Effector memory CD8-positive, alpha-beta T cell (primary cell): ENCODE measurements around the gene WNK2.
A peak's percentile ranks its signal among the peaks of the same experiment; 100 is the strongest.

ENCODE experiments used
- ATAC-seq: fragments of 150-1000 bp; cut with Tn5 transposase; replicated peaks from 2 replicates; pipeline ENCODE4 v1.10.0; 2021; ENCODE audit warnings: mild to moderate bottlenecking, moderate library complexity
- DNase-seq, 3 experiments: peaks; one replicate each; pipeline ENCODE4 v3.0.0; 2021
- H3K27ac Mint-ChIP-seq, 2 donors: one replicate each; pipeline ENCODE4 v1.8.0; 2022; ENCODE audit warnings: mild to moderate bottlenecking in 2 of 2, mixed read lengths in 2 of 2, moderate library complexity in 2 of 2
- H3K27me3 Mint-ChIP-seq, 2 donors: one replicate each; pipeline ENCODE4 v1.8.0; 2022; ENCODE audit warnings: mixed read lengths in 2 of 2
- H3K36me3 Mint-ChIP-seq: one replicate; pipeline ENCODE4 v1.8.0; 2022; ENCODE audit warnings: mild to moderate bottlenecking, moderate library complexity, mixed read lengths; ENCODE audit not compliant: insufficient read depth
- H3K4me1 Mint-ChIP-seq, 2 donors: one replicate each; pipeline ENCODE4 v1.8.0; 2022; ENCODE audit warnings: low read depth in 2 of 2, mixed read lengths in 2 of 2
- H3K4me3 Mint-ChIP-seq, 2 donors: one replicate each; pipeline ENCODE4 v1.8.0; 2022; ENCODE audit warnings: mild to moderate bottlenecking in 2 of 2, mixed read lengths in 2 of 2, moderate library complexity in 2 of 2
- H3K9me3 Mint-ChIP-seq, 2 donors: one replicate each; pipeline ENCODE4 v1.8.0; 2022; ENCODE audit warnings: mixed read lengths in 2 of 2

The WNK2 gene

GRCh38 chr9:93170571-93170970 is 13.4 kb upstream of the WNK2 start:
- no peak for ATAC-seq
- Mint-ChIP-seq H3K4me3 (no peak overlapping the region), H3K36me3 (peaks cover 6% of the 10 kb centered on the region), H3K9me3 (no peaks in the 10 kb centered on the region), H3K4me1 (peaks cover 8 to 9% of the 10 kb centered on the region in 2 donors), H3K27ac (no peak overlapping the region), H3K27me3 (peaks cover 0 to 8% of the 10 kb centered on the region in 2 donors)
- no peak for DNase-seq

- no peak for DNase-seq
- H3K9me3 Mint-ChIP-seq, result no peaks in the 10 kb centered on the region
- H3K4me3 Mint-ChIP-seq, result no peak overlapping the region
- H3K27ac Mint-ChIP-seq, result no peak overlapping the region
- H3K36me3 Mint-ChIP-seq, result peaks cover 6% of the 10 kb centered on the region
- peaks cover 0 to 8% of the 10 kb centered on the region in 2 donors for H3K27me3 Mint-ChIP-seq
- ATAC-seq, result no peak
- peaks cover 8 to 9% of the 10 kb centered on the region in 2 donors for H3K4me1 Mint-ChIP-seq
Observed at GRCh38 chr9:93171261-93171990, 12.5 kb upstream of the WNK2 start.

GRCh38 chr9:93172666-93173364 is 11.1 kb upstream of the WNK2 start:
- H3K4me3 Mint-ChIP-seq, result no peak overlapping the region
- no peak for DNase-seq
- no peak overlapping the region for H3K27ac Mint-ChIP-seq

GRCh38 chr9:93173365-93174051 is 10.4 kb upstream of the WNK2 start:
- H3K4me3 Mint-ChIP-seq, result no peak overlapping the region
- ATAC-seq, result no peak
- peak overlapping the region in 1 of 2 donors; percentile 63 for H3K27ac Mint-ChIP-seq

More at GRCh38 chr9:93172666-93173364, 11.1 kb upstream of the WNK2 start:
- peaks cover 6% of the 10 kb centered on the region for H3K36me3 Mint-ChIP-seq
- ATAC-seq, result no peak
- peaks cover 8 to 9% of the 10 kb centered on the region in 2 donors for H3K4me1 Mint-ChIP-seq
- no peaks in the 10 kb centered on the region for H3K9me3 Mint-ChIP-seq
- peaks cover 0 to 14% of the 10 kb centered on the region in 2 donors for H3K27me3 Mint-ChIP-seq

GRCh38 chr9:93174976-93175375 is 9.0 kb upstream of the WNK2 start:
- Mint-ChIP-seq H3K27me3 (peaks cover 16 to 36% of the 10 kb centered on the region in 2 donors), H3K27ac (no peak overlapping the region), H3K4me1 (peaks cover 4% of the 10 kb centered on the region in 2 donors), H3K4me3 (no peak overlapping the region), H3K36me3 (peaks cover 6% of the 10 kb centered on the region), H3K9me3 (no peaks in the 10 kb centered on the region)
- no peak for DNase-seq
- ATAC-seq, result no peak

More at GRCh38 chr9:93173365-93174051, 10.4 kb upstream of the WNK2 start:
- peaks cover 1 to 21% of the 10 kb centered on the region in 2 donors for H3K27me3 Mint-ChIP-seq
- no peaks in the 10 kb centered on the region for H3K9me3 Mint-ChIP-seq
- no peak for DNase-seq
- peaks cover 8 to 9% of the 10 kb centered on the region in 2 donors for H3K4me1 Mint-ChIP-seq
- H3K36me3 Mint-ChIP-seq, result peaks cover 6% of the 10 kb centered on the region

GRCh38 chr9:93177676-93178075 is 6.3 kb upstream of the WNK2 start:
- H3K27ac Mint-ChIP-seq, result no peak overlapping the region

GRCh38 chr9:93178851-93179786 is 4.8 kb upstream of the WNK2 start:
- H3K4me1 Mint-ChIP-seq, result peaks cover 4 to 8% of the 10 kb centered on the region in 2 donors
- peaks cover 46 to 66% of the 10 kb centered on the region in 2 donors for H3K27me3 Mint-ChIP-seq
- ATAC-seq (no peak), DNase-seq (no peak)
- H3K36me3 Mint-ChIP-seq, result no peaks in the 10 kb centered on the region
- H3K4me3 Mint-ChIP-seq, result no peak overlapping the region
- H3K27ac Mint-ChIP-seq, result no peak overlapping the region
- H3K9me3 Mint-ChIP-seq, result no peaks in the 10 kb centered on the region

More at GRCh38 chr9:93177676-93178075, 6.3 kb upstream of the WNK2 start:
- no peak for DNase-seq
- H3K27me3 Mint-ChIP-seq, result peaks cover 35 to 63% of the 10 kb centered on the region in 2 donors
- peaks cover 5% of the 10 kb centered on the region for H3K36me3 Mint-ChIP-seq
- ATAC-seq, result no peak
- no peaks in the 10 kb centered on the region for H3K9me3 Mint-ChIP-seq
- no peak overlapping the region for H3K4me3 Mint-ChIP-seq
- H3K4me1 Mint-ChIP-seq, result peaks cover 0 to 4% of the 10 kb centered on the region in 2 donors

- ATAC-seq (no peak), DNase-seq (no peak)
- Mint-ChIP-seq H3K4me3 (no peak overlapping the region), H3K9me3 (no peaks in the 10 kb centered on the region), H3K4me1 (peaks cover 4 to 9% of the 10 kb centered on the region in 2 donors), H3K27ac (no peak overlapping the region), H3K27me3 (peaks cover 49 to 73% of the 10 kb centered on the region in 2 donors), H3K36me3 (no peaks in the 10 kb centered on the region)
Observed at GRCh38 chr9:93180938-93181337, 3.0 kb upstream of the WNK2 start.

- H3K27ac Mint-ChIP-seq, result no peak overlapping the region
- no peaks in the 10 kb centered on the region for H3K36me3 Mint-ChIP-seq
- H3K27me3 Mint-ChIP-seq, result peaks cover 57 to 82% of the 10 kb centered on the region in 2 donors
- H3K4me1 Mint-ChIP-seq, result peaks cover 4 to 9% of the 10 kb centered on the region in 2 donors
- no peaks in the 10 kb centered on the region for H3K9me3 Mint-ChIP-seq
- H3K4me3 Mint-ChIP-seq, result no peak overlapping the region
- no peak for ATAC-seq
- DNase-seq, result no peak
Observed at GRCh38 chr9:93181672-93182435, 2.1 kb upstream of the WNK2 start.

- H3K27ac Mint-ChIP-seq, result no peak overlapping the region
- H3K27me3 Mint-ChIP-seq, result peaks cover 64 to 85% of the 10 kb centered on the region in 2 donors
- H3K36me3 Mint-ChIP-seq, result no peaks in the 10 kb centered on the region
- DNase-seq, result no peak
- peak overlapping the region in 1 of 2 donors; percentile 72 for H3K4me3 Mint-ChIP-seq
- H3K4me1 Mint-ChIP-seq, result peaks cover 4 to 9% of the 10 kb centered on the region in 2 donors
- no peak for ATAC-seq
- H3K9me3 Mint-ChIP-seq, result no peaks in the 10 kb centered on the region
Observed at GRCh38 chr9:93182572-93182971, 1.4 kb upstream of the WNK2 start.

- peaks cover 71 to 84% of the 10 kb centered on the region in 2 donors for H3K27me3 Mint-ChIP-seq
- H3K27ac Mint-ChIP-seq, result no peak overlapping the region
- peaks cover 4 to 9% of the 10 kb centered on the region in 2 donors for H3K4me1 Mint-ChIP-seq
- no peaks in the 10 kb centered on the region for H3K36me3 Mint-ChIP-seq
- no peak for ATAC-seq
- peak overlapping the region; percentile 70 to 72 for H3K4me3 Mint-ChIP-seq
- H3K9me3 Mint-ChIP-seq, result no peaks in the 10 kb centered on the region
- DNase-seq, result no peak
Observed at GRCh38 chr9:93183131-93183662, 742 bp upstream of the WNK2 start.
